Measurements from ENCODE around the gene LIMK2.

Gene LIMK2

DNA sequence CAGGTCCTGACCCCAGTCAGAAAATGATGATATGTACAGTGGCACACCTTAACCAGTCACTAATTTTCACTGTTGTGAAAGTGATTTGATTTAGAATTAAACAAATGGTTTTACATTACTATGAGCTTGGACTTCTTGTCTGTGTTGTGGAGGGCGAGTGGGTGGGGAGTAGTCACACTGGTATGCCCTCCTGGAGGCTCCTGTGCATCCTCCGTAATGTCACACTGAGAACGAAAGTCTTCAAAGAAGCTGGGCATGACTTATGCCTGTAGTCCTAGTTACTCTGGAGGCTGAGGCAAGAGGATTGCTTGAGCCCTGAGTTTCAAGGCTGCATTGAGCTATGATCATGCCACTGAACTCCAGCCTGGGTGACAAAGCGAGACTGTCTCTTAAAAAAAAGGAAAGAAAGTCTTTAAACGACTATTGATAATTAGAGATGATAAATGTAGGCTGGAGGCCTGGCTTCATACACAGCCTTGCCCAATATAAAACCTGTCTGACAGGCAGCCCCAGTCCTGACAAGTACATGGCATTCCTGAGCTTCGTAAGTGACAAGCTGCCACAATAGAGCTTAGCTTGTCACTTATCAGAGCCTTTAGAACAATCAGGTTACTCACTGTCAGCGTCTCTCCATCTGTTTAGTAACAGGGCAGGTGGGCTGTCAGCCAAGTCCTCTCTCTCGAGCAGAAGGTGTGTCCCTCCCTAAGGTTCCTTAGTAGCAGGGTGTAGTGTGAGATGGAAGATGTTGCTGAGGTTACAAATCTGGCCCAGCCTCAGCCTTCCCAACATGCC, 5.0 kb upstream of the LIMK2 start:
- Histone ChIP-seq H3K4me3 (no peak overlapping the region), H3K27ac (no peak overlapping the region)
- TF ChIP-seq, protein P1, sequence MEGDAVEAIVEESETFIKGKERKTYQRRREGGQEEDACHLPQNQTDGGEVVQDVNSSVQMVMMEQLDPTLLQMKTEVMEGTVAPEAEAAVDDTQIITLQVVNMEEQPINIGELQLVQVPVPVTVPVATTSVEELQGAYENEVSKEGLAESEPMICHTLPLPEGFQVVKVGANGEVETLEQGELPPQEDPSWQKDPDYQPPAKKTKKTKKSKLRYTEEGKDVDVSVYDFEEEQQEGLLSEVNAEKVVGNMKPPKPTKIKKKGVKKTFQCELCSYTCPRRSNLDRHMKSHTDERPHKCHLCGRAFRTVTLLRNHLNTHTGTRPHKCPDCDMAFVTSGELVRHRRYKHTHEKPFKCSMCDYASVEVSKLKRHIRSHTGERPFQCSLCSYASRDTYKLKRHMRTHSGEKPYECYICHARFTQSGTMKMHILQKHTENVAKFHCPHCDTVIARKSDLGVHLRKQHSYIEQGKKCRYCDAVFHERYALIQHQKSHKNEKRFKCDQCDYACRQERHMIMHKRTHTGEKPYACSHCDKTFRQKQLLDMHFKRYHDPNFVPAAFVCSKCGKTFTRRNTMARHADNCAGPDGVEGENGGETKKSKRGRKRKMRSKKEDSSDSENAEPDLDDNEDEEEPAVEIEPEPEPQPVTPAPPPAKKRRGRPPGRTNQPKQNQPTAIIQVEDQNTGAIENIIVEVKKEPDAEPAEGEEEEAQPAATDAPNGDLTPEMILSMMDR (IDR thresholded peaks at IDR 0.05) = no peak
- DNase-seq (ENCODE audit: low spot score) = no peak

DNA sequence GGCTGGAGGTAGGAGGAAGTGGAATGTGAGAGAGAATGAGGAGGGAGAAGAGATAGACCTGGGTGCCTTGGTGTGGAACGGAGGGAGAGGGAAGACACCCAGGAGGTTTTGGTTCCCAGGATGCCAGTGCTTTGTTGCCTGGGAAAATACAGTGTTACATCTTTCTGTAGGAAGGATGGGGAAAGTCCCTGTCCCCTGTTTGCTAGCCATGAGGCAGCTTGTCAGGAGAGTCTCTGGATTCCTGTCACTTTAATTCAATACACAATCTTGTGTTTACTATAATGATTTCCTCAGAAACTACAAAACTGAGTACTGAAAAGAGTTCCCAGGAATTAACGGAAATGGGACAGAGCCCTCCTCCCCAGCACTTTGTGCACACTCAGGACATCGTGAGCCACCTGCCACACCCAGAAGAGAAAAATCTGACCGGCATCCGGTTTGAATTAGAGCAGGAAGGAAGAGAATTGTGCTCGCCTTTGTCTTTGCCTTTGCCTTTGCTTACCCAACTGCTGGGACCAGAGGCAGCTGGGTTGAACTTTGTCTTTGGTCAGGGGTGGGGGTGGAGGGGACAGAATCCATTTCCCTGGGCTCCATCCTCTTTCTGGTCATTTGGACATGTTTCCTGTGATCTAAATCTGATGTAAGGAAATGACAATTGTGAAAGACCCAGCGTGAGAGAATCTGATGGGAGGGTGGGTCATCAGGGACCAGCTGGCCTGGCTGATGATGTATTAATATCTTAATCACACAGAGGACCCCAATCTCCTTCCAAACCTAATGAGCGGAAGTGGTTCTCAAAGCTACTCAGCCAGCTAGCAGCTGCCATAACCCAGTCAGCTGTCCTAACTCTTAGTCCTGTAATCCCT, 1.3 kb upstream of the LIMK2 start:
- H3K27ac ChIP-seq = peak overlapping the region in 1 of 2 donors; percentile 88
- TF ChIP-seq, protein P1 (IDR thresholded peaks at IDR 0.05) = no peak
- peak overlapping the region; percentile 97 for H3K4me3 ChIP-seq
- no peak for DNase-seq (ENCODE audit: low spot score)

DNA sequence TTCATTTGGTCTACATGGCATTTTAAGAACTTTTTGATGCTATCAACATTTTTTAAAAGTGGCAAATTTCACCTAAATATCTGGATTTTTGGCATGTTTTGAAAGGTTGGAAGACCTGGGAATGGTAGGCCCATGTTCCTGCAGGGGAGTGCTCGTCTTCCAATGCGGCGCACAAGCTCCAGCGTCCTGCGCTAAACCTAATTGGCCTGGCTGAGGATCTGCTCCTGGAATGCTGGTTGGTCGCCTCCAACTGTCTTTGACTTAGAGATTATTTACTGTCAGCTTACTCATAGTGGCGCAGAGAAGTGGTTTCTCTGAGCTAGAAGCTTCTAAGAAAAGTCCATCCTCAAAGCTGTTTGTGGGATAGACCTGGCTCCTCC, 626 bp upstream of the LIMK2 start:
- no peak for DNase-seq (ENCODE audit: low spot score)
- TF ChIP-seq, protein P1 (IDR thresholded peaks at IDR 0.05) = no peak
- Histone ChIP-seq H3K4me3 (peak overlapping the region; percentile 97), H3K27ac (peak overlapping the region in 1 of 2 donors; percentile 88)

DNA sequence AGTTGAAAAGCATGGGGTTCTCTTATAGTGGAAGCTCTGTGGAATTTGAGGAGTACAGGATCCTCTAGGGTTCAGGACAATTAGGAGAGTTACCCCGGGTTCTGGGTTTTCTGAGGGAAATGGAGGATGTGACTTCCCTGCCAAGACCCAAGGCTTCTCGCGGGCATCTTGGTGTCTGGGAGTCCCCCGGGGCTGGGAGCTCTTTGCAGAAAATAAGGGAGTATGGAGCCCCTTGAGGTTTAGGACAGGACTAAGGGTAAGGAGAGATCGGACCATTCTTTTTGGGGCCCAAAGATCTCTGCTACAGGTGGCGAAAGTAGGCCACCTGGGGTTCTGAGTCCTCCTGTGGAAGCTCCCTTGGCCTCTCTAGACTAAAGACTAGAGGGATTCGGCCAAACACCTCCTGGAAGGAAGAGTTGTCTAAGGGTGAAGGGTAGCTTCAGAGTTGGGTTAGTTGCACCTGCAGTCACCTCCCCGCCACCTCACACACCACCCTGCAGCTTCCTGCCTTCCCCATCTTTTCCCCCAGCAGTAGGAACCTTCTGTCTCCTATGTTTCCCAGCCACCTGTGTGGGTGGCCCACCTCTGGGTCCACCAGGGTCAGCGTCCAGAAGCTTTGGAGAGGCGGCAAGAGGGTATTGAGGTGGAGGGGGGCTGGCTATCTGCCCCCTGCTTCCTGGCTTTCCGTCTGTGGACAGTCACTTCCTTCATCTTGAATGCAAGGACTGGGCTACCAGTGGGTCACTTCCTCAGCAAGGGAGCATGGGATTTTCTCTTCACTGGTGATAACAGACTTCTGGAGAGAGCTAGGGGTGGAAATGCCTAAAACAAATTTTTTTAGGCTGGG, 908 bp downstream of the LIMK2 start:
- TF ChIP-seq, protein P1 (IDR thresholded peaks at IDR 0.05) = no peak
- peak overlapping the region; percentile 97 for H3K4me3 ChIP-seq
- no peak for DNase-seq (ENCODE audit: low spot score)
- H3K27ac ChIP-seq = peak overlapping the region; percentile 58 to 88

DNA sequence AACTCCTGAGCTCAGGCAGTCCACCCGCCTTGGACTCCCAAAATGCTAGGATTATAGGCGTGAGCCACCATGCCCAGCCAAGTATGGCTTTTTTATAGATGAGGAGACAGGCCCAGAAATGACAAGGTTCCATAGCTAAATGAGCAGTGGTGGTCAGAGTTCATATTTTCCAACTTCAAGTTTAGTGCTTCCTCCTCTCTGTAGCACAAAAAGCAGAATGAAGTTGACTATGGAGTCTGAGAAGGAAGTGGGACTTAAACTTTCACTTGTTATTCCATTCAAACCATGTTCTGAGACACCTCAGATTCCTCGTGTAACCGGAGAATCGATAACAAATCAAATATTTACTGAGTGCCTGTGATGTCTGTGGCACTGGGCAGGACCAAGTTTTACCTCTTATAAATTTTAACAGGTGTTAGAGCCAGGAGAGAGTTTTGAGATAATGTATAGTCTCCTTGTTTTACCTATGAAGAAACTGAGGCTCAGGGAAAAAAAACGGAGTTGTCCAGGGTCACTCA, 3.0 kb downstream of the LIMK2 start:
- Histone ChIP-seq H3K4me3 (no peak overlapping the region), H3K27ac (no peak overlapping the region)
- TF ChIP-seq, protein P1 (IDR thresholded peaks at IDR 0.05) = no peak
- DNase-seq (ENCODE audit: low spot score) = no peak

DNA sequence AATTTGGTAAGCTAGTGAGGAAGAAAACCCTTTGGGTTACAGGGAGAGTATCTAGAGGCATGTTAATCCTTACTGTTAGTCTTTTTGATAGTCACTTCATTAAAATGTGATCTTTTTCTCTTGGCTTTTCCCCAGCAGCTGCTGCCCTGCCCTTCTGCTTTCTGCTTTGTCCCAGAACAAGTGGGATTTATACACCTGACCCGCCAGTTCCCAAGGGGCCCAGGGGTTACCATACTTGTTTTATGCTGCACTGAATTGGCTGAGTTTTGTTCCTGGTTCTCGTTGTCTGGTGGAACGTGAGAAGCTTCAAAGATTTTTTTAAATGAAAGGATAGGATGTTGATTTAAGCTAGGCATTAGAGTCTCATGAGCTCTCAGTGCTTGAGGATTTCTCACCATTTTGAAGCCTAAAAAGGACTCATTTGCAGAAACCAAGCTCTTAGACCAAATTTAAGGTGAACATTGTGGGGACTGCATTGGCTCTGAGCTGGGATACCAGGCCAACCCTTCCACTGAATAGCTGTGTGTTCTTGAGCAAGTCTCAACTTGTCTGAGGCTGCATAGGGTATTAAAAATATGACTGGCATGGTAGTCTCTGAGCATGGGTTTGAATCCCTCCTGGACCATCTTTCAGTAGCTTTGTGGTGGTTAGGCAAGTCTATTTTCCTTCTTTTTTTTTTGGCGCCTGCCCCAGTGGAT, 6.6 kb downstream of the LIMK2 start:
- Histone ChIP-seq H3K4me3 (no peak overlapping the region), H3K27ac (no peak overlapping the region)
- DNase-seq (ENCODE audit: low spot score) = no peak
- TF ChIP-seq, protein P1 (IDR thresholded peaks at IDR 0.05) = no peak

Measured in coronary artery (tissue), 2 donors.